HL-60 (cell line): ENCODE measurements around the gene B4GALNT1.

Experiments used
- DNase-seq, 2 experiments: peaks; one replicate each; pipeline ENCODE4 v3.0.0-alpha.2; 2010 to 2020; ENCODE audit warnings: low read depth in 1 of 2, low spot score in 1 of 2
- H3K27ac ChIP-seq: fragments of 250-450 bp; sonication (Bioruptor Pico); replicated peaks from 2 replicates; pipeline ENCODE4 v1.5.1; 2020; ENCODE audit warnings: mild to moderate bottlenecking, moderate library complexity
- H3K27me3 ChIP-seq: fragments of 250-450 bp; sonication (Bioruptor Pico); 2 replicates; pipeline ENCODE4 v1.5.1; 2021; ENCODE audit warnings: mild to moderate bottlenecking, moderate library complexity; ENCODE audit not compliant: insufficient read depth, poor library complexity, severe bottlenecking
- H3K4me3 ChIP-seq: replicated peaks from 2 replicates; pipeline ENCODE4 v1.5.1; 2011; ENCODE audit warnings: mild to moderate bottlenecking, control low read depth, low read length; ENCODE audit not compliant: insufficient read depth
- CTCF ChIP-seq: IDR thresholded peaks from one replicate; pipeline ENCODE4 v1.5.1; 2011; ENCODE audit warnings: low read length, control low read depth, inconsistent platforms; ENCODE audit not compliant: insufficient read depth
- GABPA ChIP-seq: IDR thresholded peaks from 2 replicates; pipeline ENCODE4 v1.6.1; 2012; ENCODE audit warnings: low read depth
- POLR2AphosphoS5 ChIP-seq: IDR thresholded peaks from 2 replicates; pipeline ENCODE4 v1.6.1; 2012; ENCODE audit warnings: low read depth
- REST ChIP-seq: IDR thresholded peaks from 2 replicates; pipeline ENCODE4 v1.6.1; 2012; ENCODE audit warnings: low read depth; ENCODE audit not compliant: insufficient replicate concordance
- SPI1 ChIP-seq: IDR thresholded peaks from 2 replicates; pipeline ENCODE4 v1.6.1; 2012; ENCODE audit warnings: low read depth, mild to moderate bottlenecking, borderline replicate concordance

The B4GALNT1 gene

GRCh38 chr12:57626921-57627445 lies 6.0 kb downstream of the B4GALNT1 start:
- H3K27ac ChIP-seq = no peak overlapping the region
- TF ChIP-seq POLR2AphosphoS5 = no peak
- TF ChIP-seq GABPA = no peak
- TF ChIP-seq CTCF = no peak
- TF ChIP-seq REST = no peak
- no peak for TF ChIP-seq SPI1
- no peak overlapping the region for H3K4me3 ChIP-seq
- H3K27me3 ChIP-seq = peaks cover 70% of the 10 kb centered on the region
- DNase-seq = no peak

GRCh38 chr12:57626111-57626920 lies 6.7 kb downstream of the B4GALNT1 start:
- Histone ChIP-seq H3K4me3 (no peak overlapping the region), H3K27ac (no peak overlapping the region), H3K27me3 (peaks cover 66% of the 10 kb centered on the region)
- DNase-seq = no peak
- TF ChIP-seq CTCF (no peak), SPI1 (no peak), GABPA (no peak), REST (no peak), POLR2AphosphoS5 (no peak)

- no peak overlapping the region for H3K4me3 ChIP-seq
- DNase-seq = no peak
- H3K27me3 ChIP-seq = peaks cover 69% of the 10 kb centered on the region
- no peak for TF ChIP-seq GABPA
- no peak for TF ChIP-seq REST
- no peak for TF ChIP-seq CTCF
- TF ChIP-seq POLR2AphosphoS5 = no peak
- TF ChIP-seq SPI1 = no peak
- H3K27ac ChIP-seq = no peak overlapping the region
Measured at GRCh38 chr12:57625261-57626032, 7.6 kb downstream of the B4GALNT1 start.
